ENCODE measurements around the gene HDAC2.

The HDAC2 gene

DNA sequence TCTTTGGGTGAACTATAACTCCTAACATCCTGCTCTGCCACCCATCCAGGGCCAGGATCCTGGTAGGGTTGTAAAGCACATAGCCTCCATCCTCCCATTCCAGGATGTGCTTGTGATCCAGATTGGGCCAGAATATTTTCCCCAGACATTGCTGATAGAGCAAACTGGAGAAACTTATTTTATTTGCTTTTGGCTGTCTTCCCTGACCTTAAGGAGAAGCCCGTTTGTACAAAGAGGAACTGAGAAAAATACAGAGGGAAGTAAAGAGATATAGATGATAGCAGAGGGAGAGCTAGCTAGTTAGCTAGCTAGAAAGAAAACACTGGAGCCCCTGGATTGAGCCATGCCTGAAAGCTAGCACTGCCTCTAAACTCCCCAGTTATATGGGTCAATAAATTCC lies 9.0 kb upstream of the HDAC2 start:
- H3K27me3 ChIP-seq (replicated peaks; ENCODE audit: control insufficient read depth, insufficient read depth, low read length, poor library complexity, severe bottlenecking) = no peaks in the 10 kb centered on the region
- H3K36me3 ChIP-seq (ENCODE audit: control insufficient read depth, insufficient read depth, low read length) = no peaks in the 10 kb centered on the region
- H3K9me3 ChIP-seq (ENCODE audit: control insufficient read depth, low read length) = no peaks in the 10 kb centered on the region
- no peak for DNase-seq
- H3K4me1 ChIP-seq (ENCODE audit: control insufficient read depth, insufficient read depth, low read length, poor library complexity, severe bottlenecking) = no peaks in the 10 kb centered on the region
- no peak overlapping the region for H3K4me3 ChIP-seq (ENCODE audit: insufficient read depth, low read depth, low read length, poor library complexity, severe bottlenecking)
- no peak overlapping the region for H3K27ac ChIP-seq (ENCODE audit: insufficient read depth, low read length, poor library complexity, severe bottlenecking)

DNA sequence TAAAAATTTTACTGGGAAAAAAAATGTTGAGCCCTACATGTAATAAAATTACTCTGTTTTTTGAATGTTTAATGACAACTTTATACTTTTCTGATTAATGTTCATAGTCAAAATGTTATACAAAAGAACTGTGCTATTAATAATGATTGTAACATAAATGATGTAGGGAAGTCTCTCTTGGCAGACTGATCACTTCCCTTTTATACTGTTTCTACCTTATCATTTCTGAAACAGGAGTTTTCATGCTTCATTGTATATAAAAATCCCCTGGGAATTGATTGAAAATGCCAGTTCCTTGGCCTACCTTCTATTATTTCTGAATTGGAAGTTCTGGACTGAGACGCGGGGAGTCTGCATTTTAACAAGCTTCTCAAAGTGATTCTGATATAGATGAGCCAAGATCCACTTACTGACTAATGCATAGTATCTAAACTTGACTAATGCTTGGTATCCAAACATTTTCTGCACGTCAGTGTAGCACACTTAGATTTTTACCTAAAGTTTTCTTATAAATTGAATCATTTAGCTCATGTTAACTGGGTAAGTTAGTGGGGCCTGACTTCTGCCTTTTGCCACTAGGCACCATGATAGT lies 7.2 kb upstream of the HDAC2 start:
- Histone ChIP-seq H3K9me3 (ENCODE audit: control insufficient read depth, low read length) (no peaks in the 10 kb centered on the region), H3K36me3 (ENCODE audit: control insufficient read depth, insufficient read depth, low read length) (no peaks in the 10 kb centered on the region), H3K27me3 (replicated peaks; ENCODE audit: control insufficient read depth, insufficient read depth, low read length, poor library complexity, severe bottlenecking) (no peaks in the 10 kb centered on the region), H3K4me1 (ENCODE audit: control insufficient read depth, insufficient read depth, low read length, poor library complexity, severe bottlenecking) (no peaks in the 10 kb centered on the region), H3K27ac (ENCODE audit: insufficient read depth, low read length, poor library complexity, severe bottlenecking) (no peak overlapping the region), H3K4me3 (ENCODE audit: insufficient read depth, low read depth, low read length, poor library complexity, severe bottlenecking) (no peak overlapping the region)
- DNase-seq = no peak

DNA sequence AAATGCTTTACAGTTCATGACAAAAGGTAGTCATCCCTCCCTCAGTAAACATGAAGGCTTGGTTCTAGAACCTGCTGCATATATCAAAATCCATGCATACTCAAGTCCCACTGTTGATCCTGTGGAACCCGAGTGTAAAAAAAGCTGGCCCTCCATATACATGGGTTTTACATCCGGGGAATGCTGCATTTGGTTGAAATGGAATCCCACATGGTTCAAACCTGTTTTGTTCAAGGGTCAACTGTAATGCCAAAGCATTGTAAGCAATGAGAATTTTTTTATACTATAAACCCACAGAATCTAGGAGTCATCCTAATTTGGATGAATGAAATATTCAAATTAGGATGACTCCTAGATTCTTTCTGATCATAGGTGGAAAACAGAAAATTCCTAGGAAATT lies 5.9 kb upstream of the HDAC2 start:
- no peaks in the 10 kb centered on the region for H3K4me1 ChIP-seq (ENCODE audit: control insufficient read depth, insufficient read depth, low read length, poor library complexity, severe bottlenecking)
- H3K4me3 ChIP-seq (ENCODE audit: insufficient read depth, low read depth, low read length, poor library complexity, severe bottlenecking) = no peak overlapping the region
- H3K27me3 ChIP-seq (replicated peaks; ENCODE audit: control insufficient read depth, insufficient read depth, low read length, poor library complexity, severe bottlenecking) = no peaks in the 10 kb centered on the region
- DNase-seq = no peak
- no peak overlapping the region for H3K27ac ChIP-seq (ENCODE audit: insufficient read depth, low read length, poor library complexity, severe bottlenecking)
- H3K9me3 ChIP-seq (ENCODE audit: control insufficient read depth, low read length) = no peaks in the 10 kb centered on the region
- H3K36me3 ChIP-seq (ENCODE audit: control insufficient read depth, insufficient read depth, low read length) = no peaks in the 10 kb centered on the region

DNA sequence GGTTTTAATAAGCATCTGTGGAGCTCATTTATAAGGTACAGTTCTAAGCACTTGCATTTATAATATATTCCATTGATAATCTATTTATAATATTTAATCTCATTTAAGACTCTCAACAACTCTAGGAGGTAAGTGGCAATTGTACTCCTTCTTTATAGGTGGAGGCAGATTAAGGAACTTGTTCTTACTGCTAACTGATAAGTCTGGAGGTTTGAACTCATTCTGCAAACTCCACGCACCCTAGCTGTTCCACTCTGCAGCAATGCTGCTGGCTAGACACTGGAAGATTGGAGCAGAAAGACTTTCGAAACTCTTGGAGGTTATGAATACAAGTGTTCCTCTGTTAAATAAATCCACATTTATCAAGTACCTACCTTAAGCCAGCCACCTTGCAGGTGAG lies 793 bp upstream of the HDAC2 start:
- Histone ChIP-seq H3K27me3 (replicated peaks; ENCODE audit: control insufficient read depth, insufficient read depth, low read length, poor library complexity, severe bottlenecking) (no peaks in the 10 kb centered on the region), H3K4me3 (ENCODE audit: insufficient read depth, low read depth, low read length, poor library complexity, severe bottlenecking) (peak overlapping the region; percentile 97), H3K9me3 (ENCODE audit: control insufficient read depth, low read length) (no peaks in the 10 kb centered on the region), H3K36me3 (ENCODE audit: control insufficient read depth, insufficient read depth, low read length) (no peaks in the 10 kb centered on the region), H3K27ac (ENCODE audit: insufficient read depth, low read length, poor library complexity, severe bottlenecking) (peak overlapping the region; percentile 84), H3K4me1 (ENCODE audit: control insufficient read depth, insufficient read depth, low read length, poor library complexity, severe bottlenecking) (peaks cover 19% of the 10 kb centered on the region)
- DNase-seq = no peak

DNA sequence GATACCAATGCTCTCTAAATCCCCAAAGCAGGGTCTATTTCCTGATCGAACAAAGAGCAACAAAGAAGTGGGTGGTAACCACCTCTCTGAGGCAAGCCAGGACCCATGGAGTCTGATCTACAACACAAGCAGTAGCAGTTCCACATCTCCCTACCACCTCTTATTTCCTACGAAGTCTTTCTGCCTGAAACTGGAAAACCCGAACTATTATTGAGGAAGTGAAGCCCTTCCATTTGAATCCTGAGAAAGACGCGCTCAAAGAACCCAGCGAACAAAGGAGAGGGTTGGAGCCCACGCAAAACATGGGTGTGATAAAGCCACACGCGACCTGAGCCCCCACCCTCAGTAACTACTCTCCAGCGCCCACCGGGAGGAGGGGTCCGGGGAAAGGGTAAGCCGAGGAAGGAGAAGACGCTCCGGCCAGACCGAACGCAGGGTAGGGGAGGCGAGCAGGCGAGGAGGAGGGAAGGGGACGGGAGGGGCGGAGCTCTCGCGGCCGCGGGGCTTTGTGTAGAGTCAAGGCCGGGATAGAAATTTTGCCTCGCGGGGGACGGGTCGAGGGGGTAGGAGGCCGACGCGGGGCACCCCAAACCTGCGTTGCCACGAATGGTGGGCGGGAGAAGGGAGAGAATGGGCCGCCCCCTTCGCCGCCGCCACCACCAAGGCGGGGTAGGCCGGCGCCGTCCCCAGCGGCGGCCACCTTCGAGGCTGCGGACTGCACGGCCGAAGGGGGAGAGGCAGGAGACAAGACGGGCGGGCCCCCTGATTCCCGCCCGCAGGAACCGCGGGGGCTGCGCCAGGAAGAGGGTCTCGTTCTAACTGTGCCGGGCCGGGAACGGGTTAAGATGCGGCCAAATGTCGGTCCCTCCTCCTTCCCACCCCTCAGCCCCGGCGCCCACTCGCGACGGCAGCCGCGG lies 802 bp downstream of the HDAC2 start:
- Histone ChIP-seq H3K4me1 (ENCODE audit: control insufficient read depth, insufficient read depth, low read length, poor library complexity, severe bottlenecking) (peaks cover 19% of the 10 kb centered on the region), H3K36me3 (ENCODE audit: control insufficient read depth, insufficient read depth, low read length) (no peaks in the 10 kb centered on the region), H3K4me3 (ENCODE audit: insufficient read depth, low read depth, low read length, poor library complexity, severe bottlenecking) (peak overlapping the region; percentile 97), H3K27me3 (replicated peaks; ENCODE audit: control insufficient read depth, insufficient read depth, low read length, poor library complexity, severe bottlenecking) (no peaks in the 10 kb centered on the region), H3K9me3 (ENCODE audit: control insufficient read depth, low read length) (no peaks in the 10 kb centered on the region), H3K27ac (ENCODE audit: insufficient read depth, low read length, poor library complexity, severe bottlenecking) (peak overlapping the region; percentile 84)
- peak; percentile 33 to 46 (median 41) for DNase-seq

DNA sequence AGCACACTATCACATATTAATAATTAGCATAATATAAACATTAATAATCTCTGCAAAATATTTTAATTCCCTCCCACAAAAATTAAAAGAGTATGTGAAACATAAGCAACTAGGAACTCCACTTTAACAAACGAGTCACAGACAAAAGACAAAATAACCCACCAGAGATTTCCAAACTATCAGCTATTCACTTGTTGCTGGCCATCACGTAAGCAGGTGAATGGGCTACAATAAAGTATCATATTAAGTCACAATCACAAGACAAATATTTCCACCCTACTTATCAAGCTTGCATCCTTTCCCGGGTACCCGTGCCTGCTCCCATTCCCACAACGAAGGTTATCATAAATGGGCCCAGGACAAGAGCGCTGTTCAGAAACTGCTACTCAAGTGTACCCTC lies 2.5 kb downstream of the HDAC2 start:
- Histone ChIP-seq H3K4me3 (ENCODE audit: insufficient read depth, low read depth, low read length, poor library complexity, severe bottlenecking) (no peak overlapping the region), H3K27me3 (replicated peaks; ENCODE audit: control insufficient read depth, insufficient read depth, low read length, poor library complexity, severe bottlenecking) (no peaks in the 10 kb centered on the region), H3K27ac (ENCODE audit: insufficient read depth, low read length, poor library complexity, severe bottlenecking) (no peak overlapping the region), H3K36me3 (ENCODE audit: control insufficient read depth, insufficient read depth, low read length) (no peaks in the 10 kb centered on the region), H3K4me1 (ENCODE audit: control insufficient read depth, insufficient read depth, low read length, poor library complexity, severe bottlenecking) (peaks cover 22% of the 10 kb centered on the region), H3K9me3 (ENCODE audit: control insufficient read depth, low read length) (no peaks in the 10 kb centered on the region)
- DNase-seq = no peak

DNA sequence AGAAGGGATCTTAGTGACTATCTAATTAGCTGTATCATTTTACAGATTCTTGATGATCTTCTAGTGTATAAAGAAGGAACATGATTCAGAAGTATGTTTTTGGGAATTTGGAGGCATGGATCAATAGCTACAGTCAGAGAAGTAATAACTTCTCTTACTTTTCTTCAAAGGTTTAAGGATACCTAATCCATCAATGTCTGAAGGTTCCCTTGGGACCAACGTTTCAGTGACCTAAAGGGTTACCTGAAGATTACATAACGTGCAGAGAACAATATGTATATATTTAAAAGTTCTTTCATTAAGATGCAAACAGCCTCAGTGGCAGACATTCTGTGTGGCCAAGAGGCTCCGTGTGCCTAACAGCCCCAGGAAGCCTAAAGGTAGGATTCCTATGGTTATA lies 3.2 kb downstream of the HDAC2 start:
- Histone ChIP-seq H3K4me3 (ENCODE audit: insufficient read depth, low read depth, low read length, poor library complexity, severe bottlenecking) (no peak overlapping the region), H3K9me3 (ENCODE audit: control insufficient read depth, low read length) (no peaks in the 10 kb centered on the region), H3K27me3 (replicated peaks; ENCODE audit: control insufficient read depth, insufficient read depth, low read length, poor library complexity, severe bottlenecking) (no peaks in the 10 kb centered on the region), H3K36me3 (ENCODE audit: control insufficient read depth, insufficient read depth, low read length) (no peaks in the 10 kb centered on the region), H3K27ac (ENCODE audit: insufficient read depth, low read length, poor library complexity, severe bottlenecking) (no peak overlapping the region), H3K4me1 (ENCODE audit: control insufficient read depth, insufficient read depth, low read length, poor library complexity, severe bottlenecking) (peaks cover 22% of the 10 kb centered on the region)
- no peak for DNase-seq

DNA sequence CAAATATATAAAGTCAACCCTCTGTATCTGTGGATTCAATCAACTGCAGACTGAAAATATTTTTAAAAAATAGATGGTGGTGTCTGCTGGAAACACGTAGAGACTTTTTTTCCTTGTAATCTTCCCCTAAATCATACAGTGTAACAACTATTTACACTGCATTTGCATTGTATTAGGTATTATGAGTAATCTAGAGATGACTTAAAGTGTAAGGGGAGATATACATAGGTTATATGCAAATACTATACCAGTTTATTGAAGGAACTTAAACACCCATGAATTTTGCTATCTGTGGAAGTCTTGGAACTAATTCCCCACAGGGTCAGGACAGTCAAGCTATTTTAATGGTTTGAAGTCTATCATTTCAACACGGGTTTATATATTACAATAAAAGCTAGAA lies 10.2 kb downstream of the HDAC2 start:
- no peaks in the 10 kb centered on the region for H3K9me3 ChIP-seq (ENCODE audit: control insufficient read depth, low read length)
- no peak overlapping the region for H3K27ac ChIP-seq (ENCODE audit: insufficient read depth, low read length, poor library complexity, severe bottlenecking)
- no peak overlapping the region for H3K4me3 ChIP-seq (ENCODE audit: insufficient read depth, low read depth, low read length, poor library complexity, severe bottlenecking)
- no peaks in the 10 kb centered on the region for H3K36me3 ChIP-seq (ENCODE audit: control insufficient read depth, insufficient read depth, low read length)
- no peak for DNase-seq
- H3K4me1 ChIP-seq (ENCODE audit: control insufficient read depth, insufficient read depth, low read length, poor library complexity, severe bottlenecking) = peaks cover 3% of the 10 kb centered on the region
- H3K27me3 ChIP-seq (replicated peaks; ENCODE audit: control insufficient read depth, insufficient read depth, low read length, poor library complexity, severe bottlenecking) = no peaks in the 10 kb centered on the region

DNA sequence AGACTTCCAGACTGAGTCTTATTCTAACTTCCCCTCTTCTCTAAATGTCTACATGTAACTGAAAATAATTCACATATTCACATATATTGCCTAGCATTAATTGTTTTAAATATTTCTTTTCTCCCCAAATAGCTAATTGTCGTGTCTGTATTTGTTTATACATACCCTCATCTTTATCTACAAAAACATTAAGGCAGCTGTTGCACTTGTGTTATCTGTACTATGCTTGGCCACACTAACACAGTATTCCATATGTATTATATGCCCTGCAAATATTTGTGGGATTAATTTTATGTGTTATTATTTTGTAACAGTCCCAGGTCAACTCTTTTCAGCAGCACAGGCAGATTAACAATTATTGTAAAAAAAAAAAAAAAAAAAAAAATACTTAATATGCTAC lies 11.7 kb downstream of the HDAC2 start:
- Histone ChIP-seq H3K36me3 (ENCODE audit: control insufficient read depth, insufficient read depth, low read length) (peaks cover 4% of the 10 kb centered on the region), H3K27me3 (replicated peaks; ENCODE audit: control insufficient read depth, insufficient read depth, low read length, poor library complexity, severe bottlenecking) (no peaks in the 10 kb centered on the region), H3K4me1 (ENCODE audit: control insufficient read depth, insufficient read depth, low read length, poor library complexity, severe bottlenecking) (no peaks in the 10 kb centered on the region), H3K9me3 (ENCODE audit: control insufficient read depth, low read length) (no peaks in the 10 kb centered on the region), H3K4me3 (ENCODE audit: insufficient read depth, low read depth, low read length, poor library complexity, severe bottlenecking) (no peak overlapping the region), H3K27ac (ENCODE audit: insufficient read depth, low read length, poor library complexity, severe bottlenecking) (no peak overlapping the region)
- no peak for DNase-seq

DNA sequence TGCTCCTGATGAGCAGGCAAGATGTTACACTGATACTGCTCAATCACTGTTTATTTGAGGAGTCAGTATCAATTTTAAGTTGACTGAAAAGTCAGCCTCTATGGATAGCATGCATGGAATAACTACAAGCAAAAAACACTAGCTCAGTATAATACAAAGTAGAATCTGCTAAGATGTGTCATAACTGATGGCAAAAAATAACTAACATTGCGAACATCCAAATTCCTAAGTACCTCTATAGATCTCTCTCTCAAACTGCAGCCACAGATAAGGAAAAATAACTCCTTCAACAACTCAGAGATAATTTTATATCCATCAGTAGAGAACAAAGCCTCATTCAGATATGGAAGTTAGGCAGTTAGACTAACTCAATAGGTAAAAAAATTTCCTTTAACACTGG lies 16.3 kb downstream of the HDAC2 start:
- Histone ChIP-seq H3K27me3 (replicated peaks; ENCODE audit: control insufficient read depth, insufficient read depth, low read length, poor library complexity, severe bottlenecking) (no peaks in the 10 kb centered on the region), H3K4me3 (ENCODE audit: insufficient read depth, low read depth, low read length, poor library complexity, severe bottlenecking) (no peak overlapping the region), H3K27ac (ENCODE audit: insufficient read depth, low read length, poor library complexity, severe bottlenecking) (no peak overlapping the region), H3K9me3 (ENCODE audit: control insufficient read depth, low read length) (no peaks in the 10 kb centered on the region), H3K4me1 (ENCODE audit: control insufficient read depth, insufficient read depth, low read length, poor library complexity, severe bottlenecking) (no peaks in the 10 kb centered on the region), H3K36me3 (ENCODE audit: control insufficient read depth, insufficient read depth, low read length) (peaks cover 22% of the 10 kb centered on the region)
- no peak for DNase-seq

Measured in effector memory CD4-positive, alpha-beta T cell (primary cell).